SK-N-SH treated with all-trans-retinoic acid at 6 μM for 48 hours (cell line): ENCODE data around the gene TRPM1.
A peak's percentile ranks its signal among the peaks of the same experiment; 100 is the strongest.

Source experiments
- ATAC-seq: fragments of 200-7000 bp; cut with Tn5 transposase; 3 replicates; pipeline ENCODE4 v1.9.1; 2020; ENCODE audit warnings: mild to moderate bottlenecking, moderate library complexity
- ARNTL ChIP-seq: fragments of 450-650 bp; formaldehyde crosslinking; IDR thresholded peaks from 2 replicates; pipeline ENCODE4 v1.5.0; 2020; ENCODE audit warnings: low read depth, mild to moderate bottlenecking, moderate library complexity, borderline replicate concordance
- BACH2 ChIP-seq: fragments of 250-450 bp; sonication (Bioruptor Pico); IDR thresholded peaks from 2 replicates; pipeline ENCODE4 v1.9.0; 2021; ENCODE audit warnings: mild to moderate bottlenecking, borderline replicate concordance
- CSDC2 ChIP-seq: fragments of 250-450 bp; sonication (Bioruptor Pico); IDR thresholded peaks from 2 replicates; pipeline ENCODE4 v1.5.0; 2020; ENCODE audit warnings: mild to moderate bottlenecking, moderate library complexity
- ESRRG ChIP-seq: fragments of 250-450 bp; sonication (Bioruptor Pico); IDR thresholded peaks from 2 replicates; pipeline ENCODE4 v1.6.1; 2021; ENCODE audit warnings: mild to moderate bottlenecking
- GLIS3 ChIP-seq: fragments of 250-450 bp; sonication (Bioruptor Pico); IDR thresholded peaks from 2 replicates; pipeline ENCODE4 v1.5.0; 2020; ENCODE audit warnings: mild to moderate bottlenecking, moderate library complexity
- ISL1 ChIP-seq: fragments of 250-450 bp; sonication (Bioruptor Pico); IDR thresholded peaks from 2 replicates; pipeline ENCODE4 v2.1.2; 2022; ENCODE audit warnings: mild to moderate bottlenecking, moderate library complexity
- OSR1 ChIP-seq: fragments of 250-450 bp; sonication (Bioruptor Pico); IDR thresholded peaks from 2 replicates; pipeline ENCODE4 v1.8.0; 2022; ENCODE audit warnings: moderate library complexity, mild to moderate bottlenecking, inconsistent platforms
- RARB ChIP-seq: fragments of 250-450 bp; sonication (Bioruptor Pico); IDR thresholded peaks from 2 replicates; pipeline ENCODE4 v1.8.0; 2021; ENCODE audit warnings: mild to moderate bottlenecking, moderate library complexity
- SNAI2 ChIP-seq: fragments of 250-450 bp; sonication (Bioruptor Pico); IDR thresholded peaks from 2 replicates; pipeline ENCODE4 v1.5.0; 2020; ENCODE audit warnings: mild to moderate bottlenecking, moderate library complexity
- TCF4 ChIP-seq: fragments of 250-450 bp; sonication (Bioruptor Pico); IDR thresholded peaks from 2 replicates; pipeline ENCODE4 v1.8.0; 2021; ENCODE audit warnings: mild to moderate bottlenecking, moderate library complexity, borderline replicate concordance
- ZC3H10 ChIP-seq: fragments of 250-450 bp; sonication (Bioruptor Pico); IDR thresholded peaks from 2 replicates; pipeline ENCODE4 v1.5.1; 2021; ENCODE audit warnings: mild to moderate bottlenecking, moderate library complexity
- ZFP30 ChIP-seq: fragments of 450-650 bp; formaldehyde crosslinking; IDR thresholded peaks from 2 replicates; pipeline ENCODE4 v1.5.0; 2022; ENCODE audit warnings: mild to moderate bottlenecking, moderate library complexity
- ZNF565 ChIP-seq: fragments of 450-650 bp; formaldehyde crosslinking; conservative IDR thresholded peaks from 2 replicates; pipeline ENCODE4 v1.5.0; 2020; ENCODE audit warnings: low read depth, mild to moderate bottlenecking, moderate library complexity
- ZNF70 ChIP-seq: fragments of 450-650 bp; formaldehyde crosslinking; IDR thresholded peaks from 2 replicates; pipeline ENCODE4 v1.5.0; 2020; ENCODE audit warnings: mild to moderate bottlenecking, moderate library complexity
- TF ChIP-seq, protein P1 (sequence below): fragments of 250-450 bp; sonication (Bioruptor Pico); IDR thresholded peaks from 2 replicates; pipeline ENCODE4 v1.5.1; 2021; ENCODE audit warnings: mild to moderate bottlenecking, moderate library complexity
- TF ChIP-seq, protein P2 (sequence below): fragments of 250-450 bp; sonication (Bioruptor Pico); IDR thresholded peaks from 2 replicates; pipeline ENCODE4 v1.8.0; 2021; ENCODE audit warnings: low read depth, mild to moderate bottlenecking, moderate library complexity, borderline replicate concordance
- TF ChIP-seq, protein P3 (sequence below): fragments of 250-450 bp; sonication (Bioruptor Pico); IDR thresholded peaks from 2 replicates; pipeline ENCODE4 v1.8.0; 2020; ENCODE audit warnings: mild to moderate bottlenecking, moderate library complexity, borderline replicate concordance
- TF ChIP-seq, protein P4 (sequence below): fragments of 250-450 bp; sonication (Bioruptor Pico); IDR thresholded peaks from 2 replicates; pipeline ENCODE4 v1.5.1; 2020; ENCODE audit warnings: low read depth, mild to moderate bottlenecking, moderate library complexity
- TF ChIP-seq, protein P5 (sequence below): fragments of 250-450 bp; sonication (Bioruptor Pico); IDR thresholded peaks from 2 replicates; pipeline ENCODE4 v1.5.0; 2020; ENCODE audit warnings: mild to moderate bottlenecking, moderate library complexity

Gene TRPM1

DNA sequence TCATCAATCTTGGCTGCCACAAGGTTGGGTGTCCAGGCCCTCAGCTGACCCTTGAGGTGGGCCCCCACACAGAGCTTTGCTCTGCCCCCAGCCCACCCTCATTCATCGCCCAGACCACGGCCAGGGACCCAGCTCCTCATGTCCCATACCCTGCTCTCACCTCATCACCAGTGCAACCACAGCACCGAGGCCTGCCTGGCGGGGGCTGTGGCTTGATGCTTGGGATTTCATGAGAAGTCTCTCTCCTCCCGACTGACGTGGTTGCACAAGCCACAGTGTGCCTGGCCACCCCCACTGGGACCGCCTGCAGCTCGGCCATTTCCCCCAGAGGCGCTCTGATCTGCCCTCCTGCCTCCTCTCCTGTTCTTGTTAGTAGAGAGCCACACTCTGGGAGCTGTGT, 64.7 kb downstream of the TRPM1 start (continued):
- TF ChIP-seq, protein P1, sequence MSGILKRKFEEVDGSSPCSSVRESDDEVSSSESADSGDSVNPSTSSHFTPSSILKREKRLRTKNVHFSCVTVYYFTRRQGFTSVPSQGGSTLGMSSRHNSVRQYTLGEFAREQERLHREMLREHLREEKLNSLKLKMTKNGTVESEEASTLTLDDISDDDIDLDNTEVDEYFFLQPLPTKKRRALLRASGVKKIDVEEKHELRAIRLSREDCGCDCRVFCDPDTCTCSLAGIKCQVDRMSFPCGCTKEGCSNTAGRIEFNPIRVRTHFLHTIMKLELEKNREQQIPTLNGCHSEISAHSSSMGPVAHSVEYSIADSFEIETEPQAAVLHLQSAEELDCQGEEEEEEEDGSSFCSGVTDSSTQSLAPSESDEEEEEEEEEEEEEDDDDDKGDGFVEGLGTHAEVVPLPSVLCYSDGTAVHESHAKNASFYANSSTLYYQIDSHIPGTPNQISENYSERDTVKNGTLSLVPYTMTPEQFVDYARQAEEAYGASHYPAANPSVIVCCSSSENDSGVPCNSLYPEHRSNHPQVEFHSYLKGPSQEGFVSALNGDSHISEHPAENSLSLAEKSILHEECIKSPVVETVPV (CRISPR knock-in tag): no peak
- TF ChIP-seq CSDC2 (CRISPR knock-in tag) (no peak), OSR1 (CRISPR knock-in tag) (no peak)

DNA sequence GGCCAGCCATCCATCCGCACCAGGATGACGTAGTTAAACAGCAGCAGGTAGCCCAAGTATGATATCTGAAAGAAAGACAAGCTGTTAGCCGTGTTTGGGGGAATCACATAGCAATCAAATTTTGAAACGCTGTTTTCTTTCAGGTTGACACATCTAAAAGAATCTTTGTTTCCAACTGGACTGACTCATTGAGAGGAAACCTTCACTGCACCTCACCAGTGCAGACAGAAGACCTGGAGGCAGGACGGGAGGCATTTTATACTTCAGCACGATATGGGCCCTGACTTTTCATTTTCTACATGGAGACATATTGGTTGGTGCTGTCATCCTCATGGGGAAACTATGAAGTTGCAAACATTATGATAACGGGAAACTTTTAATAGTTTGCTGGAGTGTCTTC, 65.9 kb downstream of the TRPM1 start:
- no peak for TF ChIP-seq GLIS3 (CRISPR knock-in tag)
- no peak for TF ChIP-seq ISL1
- TF ChIP-seq, all 23 proteins: peak for 0
- ATAC-seq: no peak

DNA sequence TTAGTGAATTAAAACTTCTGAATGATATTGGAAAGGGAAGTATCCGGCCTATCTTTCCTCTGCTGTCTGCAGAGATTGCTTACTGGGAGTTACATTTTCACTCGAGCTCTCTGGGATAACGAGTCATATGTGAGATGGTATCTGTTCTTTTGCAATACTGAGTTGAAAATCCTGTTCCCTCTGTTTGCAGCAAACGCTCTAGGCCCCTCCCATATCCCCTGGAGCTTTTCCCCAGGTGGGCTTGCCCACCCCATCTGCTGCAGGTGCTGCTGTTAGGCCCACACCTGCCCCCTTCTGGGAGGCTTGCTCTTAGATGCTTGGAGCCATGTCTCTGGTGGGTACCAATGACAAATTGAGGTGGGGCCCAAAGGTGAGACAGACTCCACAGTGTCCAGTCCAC, 67.4 kb downstream of the TRPM1 start:
- TF ChIP-seq GLIS3 (CRISPR knock-in tag) (no peak), ESRRG (CRISPR knock-in tag) (no peak), ISL1 (no peak), ARNTL (CRISPR knock-in tag) (no peak), CSDC2 (CRISPR knock-in tag) (no peak), TCF4 (CRISPR knock-in tag) (no peak), RARB (CRISPR knock-in tag) (no peak), ZNF70 (CRISPR knock-in tag) (no peak)
- ATAC-seq: no peak

DNA sequence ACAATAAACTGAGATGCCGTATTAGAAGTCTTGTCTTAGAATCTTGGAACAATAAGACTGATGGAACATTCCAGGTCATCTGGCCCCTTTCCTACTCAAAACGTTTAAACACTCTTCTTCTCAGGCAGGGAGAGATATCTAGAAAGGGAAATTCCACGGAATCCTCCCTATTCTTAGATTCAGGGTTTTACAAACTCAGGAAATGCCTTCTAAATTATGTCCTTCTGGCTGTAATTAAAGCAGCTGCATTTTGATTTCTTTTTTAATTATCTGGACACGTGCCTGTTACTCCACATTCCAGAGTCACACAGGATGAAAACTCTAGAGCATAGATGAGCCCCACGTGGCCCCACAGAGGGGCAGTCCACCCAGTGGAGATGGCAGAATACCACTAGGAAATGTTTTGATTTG, 68.6 kb downstream of the TRPM1 start:
- ATAC-seq: peak; percentile 85

DNA sequence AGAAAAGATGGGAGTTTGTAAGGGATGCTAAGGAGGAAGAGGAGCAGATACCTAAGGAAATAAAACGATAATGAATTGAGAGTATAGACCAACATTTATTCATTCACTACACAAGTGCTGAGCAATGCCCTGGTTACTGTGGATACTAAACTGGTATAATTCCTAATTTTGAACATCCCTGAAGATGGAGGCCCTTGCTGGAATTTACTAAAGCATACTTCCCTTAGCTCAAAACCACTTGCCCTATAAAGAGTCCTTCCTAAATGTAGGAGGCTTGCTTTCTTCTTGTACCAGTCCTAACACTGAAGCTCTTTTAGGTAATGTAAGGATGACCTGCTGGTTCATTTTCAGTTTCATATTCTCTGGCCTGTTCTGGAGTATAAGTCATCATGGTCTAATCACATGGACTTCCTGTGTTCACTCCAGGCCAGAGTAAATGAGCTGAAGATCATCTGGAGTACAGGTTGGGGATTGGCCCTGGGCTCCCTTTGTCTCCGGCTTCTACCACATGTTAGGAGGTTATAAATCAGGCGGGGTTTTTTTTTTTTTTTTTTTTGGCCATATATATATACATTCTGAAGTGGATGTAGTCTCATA, 70.0 kb downstream of the TRPM1 start:
- ATAC-seq: no peak
- no peak for TF ChIP-seq OSR1 (CRISPR knock-in tag)
- TF ChIP-seq ISL1: no peak
- TF ChIP-seq ZNF70 (CRISPR knock-in tag): no peak
- no peak for TF ChIP-seq BACH2
- TF ChIP-seq ESRRG (CRISPR knock-in tag): no peak
- TF ChIP-seq ZNF565 (CRISPR knock-in tag): no peak
- TF ChIP-seq, protein P2, sequence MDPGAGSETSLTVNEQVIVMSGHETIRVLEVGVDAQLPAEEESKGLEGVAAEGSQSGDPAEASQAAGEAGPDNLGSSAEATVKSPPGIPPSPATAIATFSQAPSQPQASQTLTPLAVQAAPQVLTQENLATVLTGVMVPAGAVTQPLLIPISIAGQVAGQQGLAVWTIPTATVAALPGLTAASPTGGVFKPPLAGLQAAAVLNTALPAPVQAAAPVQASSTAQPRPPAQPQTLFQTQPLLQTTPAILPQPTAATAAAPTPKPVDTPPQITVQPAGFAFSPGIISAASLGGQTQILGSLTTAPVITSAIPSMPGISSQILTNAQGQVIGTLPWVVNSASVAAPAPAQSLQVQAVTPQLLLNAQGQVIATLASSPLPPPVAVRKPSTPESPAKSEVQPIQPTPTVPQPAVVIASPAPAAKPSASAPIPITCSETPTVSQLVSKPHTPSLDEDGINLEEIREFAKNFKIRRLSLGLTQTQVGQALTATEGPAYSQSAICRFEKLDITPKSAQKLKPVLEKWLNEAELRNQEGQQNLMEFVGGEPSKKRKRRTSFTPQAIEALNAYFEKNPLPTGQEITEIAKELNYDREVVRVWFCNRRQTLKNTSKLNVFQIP (CRISPR knock-in tag): no peak
- TF ChIP-seq, protein P3, sequence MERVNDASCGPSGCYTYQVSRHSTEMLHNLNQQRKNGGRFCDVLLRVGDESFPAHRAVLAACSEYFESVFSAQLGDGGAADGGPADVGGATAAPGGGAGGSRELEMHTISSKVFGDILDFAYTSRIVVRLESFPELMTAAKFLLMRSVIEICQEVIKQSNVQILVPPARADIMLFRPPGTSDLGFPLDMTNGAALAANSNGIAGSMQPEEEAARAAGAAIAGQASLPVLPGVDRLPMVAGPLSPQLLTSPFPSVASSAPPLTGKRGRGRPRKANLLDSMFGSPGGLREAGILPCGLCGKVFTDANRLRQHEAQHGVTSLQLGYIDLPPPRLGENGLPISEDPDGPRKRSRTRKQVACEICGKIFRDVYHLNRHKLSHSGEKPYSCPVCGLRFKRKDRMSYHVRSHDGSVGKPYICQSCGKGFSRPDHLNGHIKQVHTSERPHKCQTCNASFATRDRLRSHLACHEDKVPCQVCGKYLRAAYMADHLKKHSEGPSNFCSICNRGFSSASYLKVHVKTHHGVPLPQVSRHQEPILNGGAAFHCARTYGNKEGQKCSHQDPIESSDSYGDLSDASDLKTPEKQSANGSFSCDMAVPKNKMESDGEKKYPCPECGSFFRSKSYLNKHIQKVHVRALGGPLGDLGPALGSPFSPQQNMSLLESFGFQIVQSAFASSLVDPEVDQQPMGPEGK (CRISPR knock-in tag): no peak
- TF ChIP-seq, protein P4, sequence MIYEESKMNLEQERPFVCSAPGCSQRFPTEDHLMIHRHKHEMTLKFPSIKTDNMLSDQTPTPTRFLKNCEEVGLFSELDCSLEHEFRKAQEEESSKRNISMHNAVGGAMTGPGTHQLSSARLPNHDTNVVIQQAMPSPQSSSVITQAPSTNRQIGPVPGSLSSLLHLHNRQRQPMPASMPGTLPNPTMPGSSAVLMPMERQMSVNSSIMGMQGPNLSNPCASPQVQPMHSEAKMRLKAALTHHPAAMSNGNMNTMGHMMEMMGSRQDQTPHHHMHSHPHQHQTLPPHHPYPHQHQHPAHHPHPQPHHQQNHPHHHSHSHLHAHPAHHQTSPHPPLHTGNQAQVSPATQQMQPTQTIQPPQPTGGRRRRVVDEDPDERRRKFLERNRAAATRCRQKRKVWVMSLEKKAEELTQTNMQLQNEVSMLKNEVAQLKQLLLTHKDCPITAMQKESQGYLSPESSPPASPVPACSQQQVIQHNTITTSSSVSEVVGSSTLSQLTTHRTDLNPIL: no peak
- TF ChIP-seq SNAI2 (CRISPR knock-in tag): no peak
- TF ChIP-seq GLIS3 (CRISPR knock-in tag): no peak
- TF ChIP-seq, protein P5, sequence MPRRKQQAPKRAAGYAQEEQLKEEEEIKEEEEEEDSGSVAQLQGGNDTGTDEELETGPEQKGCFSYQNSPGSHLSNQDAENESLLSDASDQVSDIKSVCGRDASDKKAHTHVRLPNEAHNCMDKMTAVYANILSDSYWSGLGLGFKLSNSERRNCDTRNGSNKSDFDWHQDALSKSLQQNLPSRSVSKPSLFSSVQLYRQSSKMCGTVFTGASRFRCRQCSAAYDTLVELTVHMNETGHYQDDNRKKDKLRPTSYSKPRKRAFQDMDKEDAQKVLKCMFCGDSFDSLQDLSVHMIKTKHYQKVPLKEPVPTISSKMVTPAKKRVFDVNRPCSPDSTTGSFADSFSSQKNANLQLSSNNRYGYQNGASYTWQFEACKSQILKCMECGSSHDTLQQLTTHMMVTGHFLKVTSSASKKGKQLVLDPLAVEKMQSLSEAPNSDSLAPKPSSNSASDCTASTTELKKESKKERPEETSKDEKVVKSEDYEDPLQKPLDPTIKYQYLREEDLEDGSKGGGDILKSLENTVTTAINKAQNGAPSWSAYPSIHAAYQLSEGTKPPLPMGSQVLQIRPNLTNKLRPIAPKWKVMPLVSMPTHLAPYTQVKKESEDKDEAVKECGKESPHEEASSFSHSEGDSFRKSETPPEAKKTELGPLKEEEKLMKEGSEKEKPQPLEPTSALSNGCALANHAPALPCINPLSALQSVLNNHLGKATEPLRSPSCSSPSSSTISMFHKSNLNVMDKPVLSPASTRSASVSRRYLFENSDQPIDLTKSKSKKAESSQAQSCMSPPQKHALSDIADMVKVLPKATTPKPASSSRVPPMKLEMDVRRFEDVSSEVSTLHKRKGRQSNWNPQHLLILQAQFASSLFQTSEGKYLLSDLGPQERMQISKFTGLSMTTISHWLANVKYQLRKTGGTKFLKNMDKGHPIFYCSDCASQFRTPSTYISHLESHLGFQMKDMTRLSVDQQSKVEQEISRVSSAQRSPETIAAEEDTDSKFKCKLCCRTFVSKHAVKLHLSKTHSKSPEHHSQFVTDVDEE (CRISPR knock-in tag): no peak
- TF ChIP-seq TCF4 (CRISPR knock-in tag): no peak
- no peak for TF ChIP-seq RARB (CRISPR knock-in tag)
- TF ChIP-seq ZFP30 (CRISPR knock-in tag): no peak

More for the DNA sequence above, 68.6 kb downstream of the TRPM1 start:
- no peak for TF ChIP-seq ZC3H10 (CRISPR knock-in tag)
- TF ChIP-seq GLIS3 (CRISPR knock-in tag): no peak
- TF ChIP-seq ISL1: peak; percentile 18; the same call in 1 of the 2 replicates
